CD8-positive, alpha-beta memory T cell (primary cell): Measurements from ENCODE around the gene AIF1L. TPM values are rescaled to one million over a fixed set of nuclear protein-coding genes. Genes with fewer than 3 reads are reported as not detected.
"Not testable (repeated sequence)": the region's sequence is repeated elsewhere in the genome, so short reads cannot be mapped to it uniquely, and the experiment has no call there.

Source experiments
- CTCF ChIA-PET: fragments of 350-600 bp; sonication (Branson Sonifier 250); formaldehyde crosslinking; loops from one replicate; lab custom pipeline; 2021; ENCODE audit warnings: antibody characterized with exemption; lab: Charles Lee
- POLR2A ChIA-PET: fragments of 350-600 bp; sonication (Branson Sonifier 250); formaldehyde crosslinking; loops from one replicate; lab custom pipeline; 2021; ENCODE audit warnings: antibody characterized with exemption; lab: Charles Lee
- DNase-seq, 5 donors: peaks; one replicate each; pipeline versions ENCODE4 v3.0.0 to v3.0.0-alpha.2; 2020 to 2022; ENCODE audit warnings: mixed read lengths in 1 of 5
- H3K27ac ChIP-seq: one replicate; pipeline ENCODE4 v1.7.0; 2013; ENCODE audit warnings: low read depth, mild to moderate bottlenecking, low read length, moderate library complexity
- H3K27me3 ChIP-seq: 2 replicates; pipeline ENCODE4 v1.7.0; 2013; ENCODE audit warnings: low read length, mild to moderate bottlenecking; ENCODE audit not compliant: insufficient read depth, poor library complexity, severe bottlenecking
- H3K36me3 ChIP-seq: 2 replicates; pipeline ENCODE4 v1.7.0; 2013; ENCODE audit warnings: mild to moderate bottlenecking, low read length, moderate library complexity; ENCODE audit not compliant: insufficient read depth
- H3K4me1 ChIP-seq: 2 replicates; pipeline ENCODE4 v1.7.0; 2013; ENCODE audit warnings: mild to moderate bottlenecking, low read length, moderate library complexity; ENCODE audit not compliant: insufficient read depth
- H3K4me3 ChIP-seq: 2 replicates; pipeline ENCODE4 v1.7.0; 2013; ENCODE audit warnings: mild to moderate bottlenecking, low read length
- H3K9me3 ChIP-seq: 2 replicates; pipeline ENCODE4 v1.7.0; 2013; ENCODE audit warnings: mild to moderate bottlenecking, low read length
- H3K27ac Mint-ChIP-seq, 8 donors: one replicate each; pipeline ENCODE4 v1.8.0; 2020 to 2021; ENCODE audit warnings: mixed read lengths in 8 of 8, mild to moderate bottlenecking in 6 of 8, inconsistent platforms in 3 of 8, moderate library complexity in 3 of 8
- H3K27me3 Mint-ChIP-seq, 2 donors: one replicate each; pipeline ENCODE4 v1.8.0; 2020 to 2021; ENCODE audit warnings: mixed read lengths in 2 of 2, mild to moderate bottlenecking in 1 of 2, moderate library complexity in 1 of 2
- H3K36me3 Mint-ChIP-seq, 3 donors: one replicate each; pipeline ENCODE4 v1.8.0; 2020 to 2021; ENCODE audit warnings: mixed read lengths in 3 of 3, inconsistent platforms in 1 of 3, mild to moderate bottlenecking in 1 of 3
- H3K4me1 Mint-ChIP-seq, 3 donors: one replicate each; pipeline ENCODE4 v1.8.0; 2020 to 2021; ENCODE audit warnings: mixed read lengths in 3 of 3, inconsistent platforms in 1 of 3, mild to moderate bottlenecking in 1 of 3
- H3K4me3 Mint-ChIP-seq, 7 donors: one replicate each; pipeline ENCODE4 v1.8.0; 2020 to 2021; ENCODE audit warnings: mixed read lengths in 7 of 7, mild to moderate bottlenecking in 6 of 7, moderate library complexity in 4 of 7, inconsistent platforms in 2 of 7
- H3K9me3 Mint-ChIP-seq, 5 donors: one replicate each; pipeline ENCODE4 v1.8.0; 2020 to 2022; ENCODE audit warnings: mixed read lengths in 5 of 5, mild to moderate bottlenecking in 3 of 5, moderate library complexity in 2 of 5, inconsistent platforms in 1 of 5
- polyA plus RNA-seq: library from polyadenylated mRNA; unstranded; fragments of 300-500 nt; fragmentation: Illumina TruSeq; gene quantifications from one replicate; pipeline ENCODE4 v1.2.3, GENCODE V29; 2021
- total RNA-seq, 2 experiments: library from RNA; stranded (reverse); gene quantifications; one replicate each; pipeline ENCODE4 v1.2.3, GENCODE V29; 2021

AIF1L gene
- total and polyA plus RNA-seq, 3 experiments from 2014 or later = 0.27 to 0.48 TPM; not detected in 1

- H3K36me3 ChIP-seq = no peaks in the 10 kb centered on the region
- peaks cover 22 to 36% of the 10 kb centered on the region in 2 donors for H3K27me3 Mint-ChIP-seq
- H3K4me1 ChIP-seq = no peaks in the 10 kb centered on the region
- H3K9me3 Mint-ChIP-seq = no peaks in the 10 kb centered on the region
- no peaks in the 10 kb centered on the region for H3K36me3 Mint-ChIP-seq
- no peak for DNase-seq
- H3K27ac ChIP-seq = no peak overlapping the region
- H3K4me3 ChIP-seq = no peak overlapping the region
- peaks cover 4 to 9% (median 6%) of the 10 kb centered on the region in 3 donors for H3K4me1 Mint-ChIP-seq
- CTCF ChIA-PET = no interaction called here
- POLR2A ChIA-PET = no interaction called here
- H3K4me3 Mint-ChIP-seq = peak overlapping the region in 1 of 7 donors; percentile 48
- H3K27ac Mint-ChIP-seq = no peak overlapping the region
- H3K9me3 ChIP-seq = no peaks in the 10 kb centered on the region
- peaks cover 28% of the 10 kb centered on the region for H3K27me3 ChIP-seq
These were observed 2.8 kb downstream of the AIF1L start for GRCh38 chr9:131099102-131099606.

- POLR2A ChIA-PET, H3K9me3 Mint-ChIP-seq, DNase-seq, H3K9me3 ChIP-seq, H3K4me1 ChIP-seq, CTCF ChIA-PET, H3K4me3 Mint-ChIP-seq, H3K4me1 Mint-ChIP-seq, H3K36me3 Mint-ChIP-seq, H3K4me3 ChIP-seq, H3K36me3 ChIP-seq, H3K27ac ChIP-seq: not testable (repeated sequence)
- peaks cover 21% of the 10 kb centered on the region for H3K27me3 ChIP-seq
- Mint-ChIP-seq H3K27me3 (peaks cover 22 to 29% of the 10 kb centered on the region in 2 donors), H3K27ac (peak overlapping the region in 1 of 8 donors; percentile 38)
These were observed 3.5 kb downstream of the AIF1L start for GRCh38 chr9:131099845-131100244.

- ChIA-PET POLR2A (no interaction called here), CTCF (no interaction called here)
- Histone ChIP-seq H3K4me3 (no peak overlapping the region), H3K9me3 (no peaks in the 10 kb centered on the region), H3K27me3 (peaks cover 16% of the 10 kb centered on the region), H3K4me1 (no peaks in the 10 kb centered on the region), H3K36me3 (no peaks in the 10 kb centered on the region), H3K27ac (no peak overlapping the region)
- Mint-ChIP-seq H3K9me3 (no peaks in the 10 kb centered on the region), H3K4me1 (peaks cover 4 to 9% (median 6%) of the 10 kb centered on the region in 3 donors), H3K36me3 (no peaks in the 10 kb centered on the region), H3K4me3 (no peak overlapping the region), H3K27me3 (peaks cover 17 to 24% of the 10 kb centered on the region in 2 donors), H3K27ac (peak overlapping the region in 1 of 8 donors; percentile 54)
- no peak for DNase-seq
These were observed 4.1 kb downstream of the AIF1L start for GRCh38 chr9:131100445-131100844.

GRCh38 chr9:131101207-131101964, 5.1 kb downstream of the AIF1L start:
- H3K4me3 Mint-ChIP-seq = no peak overlapping the region
- no peak for DNase-seq
- Histone ChIP-seq H3K27me3 (peaks cover 17% of the 10 kb centered on the region), H3K9me3 (no peaks in the 10 kb centered on the region), H3K36me3 (no peaks in the 10 kb centered on the region), H3K4me3 (no peak overlapping the region), H3K27ac (no peak overlapping the region), H3K4me1 (no peaks in the 10 kb centered on the region)
- peaks cover 0 to 5% (median 4%) of the 10 kb centered on the region in 3 donors for H3K4me1 Mint-ChIP-seq
- H3K9me3 Mint-ChIP-seq = no peaks in the 10 kb centered on the region
- H3K36me3 Mint-ChIP-seq = no peaks in the 10 kb centered on the region
- no peak overlapping the region for H3K27ac Mint-ChIP-seq
- H3K27me3 Mint-ChIP-seq = peaks cover 10 to 22% of the 10 kb centered on the region in 2 donors
- ChIA-PET POLR2A (no interaction called here), CTCF (no interaction called here)

- POLR2A ChIA-PET = no interaction called here
- H3K4me3 ChIP-seq = no peak overlapping the region
- no peak for DNase-seq
- Mint-ChIP-seq H3K9me3 (no peaks in the 10 kb centered on the region), H3K27ac (no peak overlapping the region), H3K4me1 (no peaks in the 10 kb centered on the region), H3K36me3 (no peaks in the 10 kb centered on the region), H3K27me3 (peaks cover 6 to 18% of the 10 kb centered on the region in 2 donors), H3K4me3 (no peak overlapping the region)
- no peak overlapping the region for H3K27ac ChIP-seq
- CTCF ChIA-PET = no interaction called here
- peaks cover 24% of the 10 kb centered on the region for H3K27me3 ChIP-seq
- H3K9me3 ChIP-seq = no peaks in the 10 kb centered on the region
- H3K36me3 ChIP-seq = no peaks in the 10 kb centered on the region
- no peaks in the 10 kb centered on the region for H3K4me1 ChIP-seq
These were observed 6.7 kb downstream of the AIF1L start for GRCh38 chr9:131103024-131103423.

GRCh38 chr9:131103535-131103934, 7.2 kb downstream of the AIF1L start:
- CTCF ChIA-PET = no interaction called here
- Histone ChIP-seq H3K9me3 (no peaks in the 10 kb centered on the region), H3K4me3 (no peak overlapping the region), H3K27me3 (peaks cover 21% of the 10 kb centered on the region), H3K36me3 (no peaks in the 10 kb centered on the region), H3K27ac (no peak overlapping the region), H3K4me1 (no peaks in the 10 kb centered on the region)
- Mint-ChIP-seq H3K4me3 (no peak overlapping the region), H3K27me3 (peaks cover 4 to 16% of the 10 kb centered on the region in 2 donors), H3K4me1 (no peaks in the 10 kb centered on the region), H3K9me3 (no peaks in the 10 kb centered on the region), H3K36me3 (no peaks in the 10 kb centered on the region), H3K27ac (no peak overlapping the region)
- POLR2A ChIA-PET = no interaction called here
- no peak for DNase-seq

- no peaks in the 10 kb centered on the region for H3K9me3 Mint-ChIP-seq
- no peak overlapping the region for H3K4me3 Mint-ChIP-seq
- no peaks in the 10 kb centered on the region for H3K36me3 Mint-ChIP-seq
- no peak overlapping the region for H3K27ac ChIP-seq
- ChIA-PET CTCF (no interaction called here), POLR2A (interaction anchor here (0.5 kb wide), 1 partner anchor 1250 kb away, joined by 4 read pairs; the partner anchor contains the start of gene SETX)
- peaks cover 21% of the 10 kb centered on the region for H3K27me3 ChIP-seq
- no peaks in the 10 kb centered on the region for H3K4me1 Mint-ChIP-seq
- no peaks in the 10 kb centered on the region for H3K9me3 ChIP-seq
- H3K4me3 ChIP-seq = no peak overlapping the region
- peaks cover 4 to 11% of the 10 kb centered on the region in 2 donors for H3K27me3 Mint-ChIP-seq
- no peak for DNase-seq
- H3K27ac Mint-ChIP-seq = no peak overlapping the region
- H3K36me3 ChIP-seq = no peaks in the 10 kb centered on the region
- no peaks in the 10 kb centered on the region for H3K4me1 ChIP-seq
These were observed 7.8 kb downstream of the AIF1L start for GRCh38 chr9:131104016-131104740.

- Mint-ChIP-seq H3K27ac (peak overlapping the region in 1 of 8 donors; percentile 49), H3K4me3 (no peak overlapping the region), H3K4me1 (no peaks in the 10 kb centered on the region), H3K27me3 (peaks cover 2 to 14% of the 10 kb centered on the region in 2 donors), H3K9me3 (no peaks in the 10 kb centered on the region), H3K36me3 (no peaks in the 10 kb centered on the region)
- Histone ChIP-seq H3K27ac (no peak overlapping the region), H3K27me3 (peaks cover 21% of the 10 kb centered on the region), H3K36me3 (no peaks in the 10 kb centered on the region), H3K4me3 (no peak overlapping the region), H3K4me1 (no peaks in the 10 kb centered on the region), H3K9me3 (no peaks in the 10 kb centered on the region)
- DNase-seq = no peak
- ChIA-PET CTCF (interaction anchor here (1.5 kb wide), 1 partner anchor 9 kb away, joined by 4 read pairs; no protein-coding TSS in a partner anchor), POLR2A (no interaction called here)
These were observed 9.6 kb downstream of the AIF1L start for GRCh38 chr9:131105952-131106351.
